Activated CD8-positive, alpha-beta T cell treated with anti-CD3 and anti-CD28 coated beads for 36 hours (primary cell): Measurements from ENCODE around the gene ST6GALNAC1. TPM values are rescaled to one million over a fixed set of nuclear protein-coding genes. Genes with fewer than 3 reads are reported as not detected.

ENCODE experiments used
- ATAC-seq: fragments of 200-7000 bp; cut with Tn5 transposase; one replicate; pipeline ENCODE4 v1.10.0; 2021; ENCODE audit warnings: mild to moderate bottlenecking, moderate library complexity
- CTCF ChIA-PET: fragments of 350-600 bp; sonication (Branson Sonifier 250); formaldehyde crosslinking; loops from one replicate; lab custom pipeline; 2021; ENCODE audit warnings: antibody characterized with exemption; lab: Charles Lee
- POLR2A ChIA-PET: fragments of 350-600 bp; sonication (Branson Sonifier 250); formaldehyde crosslinking; loops from one replicate; lab custom pipeline; 2021; ENCODE audit warnings: antibody characterized with exemption; lab: Charles Lee
- DNase-seq: peaks from one replicate; pipeline ENCODE4 v3.0.0-alpha.2; 2020
- H3K27ac Mint-ChIP-seq: one replicate; pipeline ENCODE4 v1.8.0; 2021; ENCODE audit warnings: mild to moderate bottlenecking, mixed read lengths
- H3K27me3 Mint-ChIP-seq: one replicate; pipeline ENCODE4 v1.8.0; 2021; ENCODE audit warnings: mixed read lengths
- H3K36me3 Mint-ChIP-seq: one replicate; pipeline ENCODE4 v1.8.0; 2021; ENCODE audit warnings: low read depth, mixed read lengths
- H3K4me1 Mint-ChIP-seq: one replicate; pipeline ENCODE4 v1.8.0; 2021; ENCODE audit warnings: low read depth, mixed read lengths
- H3K4me3 Mint-ChIP-seq: one replicate; pipeline ENCODE4 v1.8.0; 2021; ENCODE audit warnings: mild to moderate bottlenecking, moderate library complexity, mixed read lengths
- H3K9me3 Mint-ChIP-seq: one replicate; pipeline ENCODE4 v1.8.0; 2021; ENCODE audit warnings: mixed read lengths
- intact Hi-C: fragments of 100-400 bp; cut with micrococcal nuclease; formaldehyde crosslinking; loops from one replicate; pipeline ENCODE4 v1.10.0; 2022
- total RNA-seq, 2 experiments: library from RNA; stranded (reverse); gene quantifications; one replicate each; pipeline ENCODE4 v1.2.3, GENCODE V29; 2021
- TF ChIP-seq, protein P1 (sequence below): fragments of 200-600 bp; IDR thresholded peaks from one replicate; pipeline ENCODE4 v1.8.0; 2022; ENCODE audit warnings: antibody characterized with exemption, mild to moderate bottlenecking

The ST6GALNAC1 gene
- total RNA-seq, 2 experiments from 2014 or later, result not detected

DNA sequence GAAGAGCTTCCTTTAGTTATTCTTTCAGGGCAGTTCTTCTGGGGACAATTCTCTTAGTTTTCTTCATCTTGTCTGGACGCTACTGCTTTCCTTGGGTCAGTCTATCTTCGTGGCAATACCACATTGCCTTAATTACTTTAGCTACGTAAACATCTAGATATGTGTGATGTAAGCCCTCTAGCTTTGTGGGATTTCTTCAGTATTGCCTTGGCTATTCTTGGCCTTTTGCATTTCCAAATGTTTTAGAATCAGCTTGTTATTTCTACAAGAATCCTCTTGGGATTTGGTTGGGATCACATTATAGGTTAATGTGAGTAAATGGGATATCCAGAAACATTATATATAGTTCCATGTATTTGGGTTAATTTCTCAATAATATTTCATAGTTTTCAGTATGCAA is 48.9 kb downstream of the ST6GALNAC1 start:
- intact Hi-C loops, result no loop called here
- TF ChIP-seq, protein P1, sequence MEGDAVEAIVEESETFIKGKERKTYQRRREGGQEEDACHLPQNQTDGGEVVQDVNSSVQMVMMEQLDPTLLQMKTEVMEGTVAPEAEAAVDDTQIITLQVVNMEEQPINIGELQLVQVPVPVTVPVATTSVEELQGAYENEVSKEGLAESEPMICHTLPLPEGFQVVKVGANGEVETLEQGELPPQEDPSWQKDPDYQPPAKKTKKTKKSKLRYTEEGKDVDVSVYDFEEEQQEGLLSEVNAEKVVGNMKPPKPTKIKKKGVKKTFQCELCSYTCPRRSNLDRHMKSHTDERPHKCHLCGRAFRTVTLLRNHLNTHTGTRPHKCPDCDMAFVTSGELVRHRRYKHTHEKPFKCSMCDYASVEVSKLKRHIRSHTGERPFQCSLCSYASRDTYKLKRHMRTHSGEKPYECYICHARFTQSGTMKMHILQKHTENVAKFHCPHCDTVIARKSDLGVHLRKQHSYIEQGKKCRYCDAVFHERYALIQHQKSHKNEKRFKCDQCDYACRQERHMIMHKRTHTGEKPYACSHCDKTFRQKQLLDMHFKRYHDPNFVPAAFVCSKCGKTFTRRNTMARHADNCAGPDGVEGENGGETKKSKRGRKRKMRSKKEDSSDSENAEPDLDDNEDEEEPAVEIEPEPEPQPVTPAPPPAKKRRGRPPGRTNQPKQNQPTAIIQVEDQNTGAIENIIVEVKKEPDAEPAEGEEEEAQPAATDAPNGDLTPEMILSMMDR, result no peak
- no peaks in the 10 kb centered on the region for H3K4me1 Mint-ChIP-seq

DNA sequence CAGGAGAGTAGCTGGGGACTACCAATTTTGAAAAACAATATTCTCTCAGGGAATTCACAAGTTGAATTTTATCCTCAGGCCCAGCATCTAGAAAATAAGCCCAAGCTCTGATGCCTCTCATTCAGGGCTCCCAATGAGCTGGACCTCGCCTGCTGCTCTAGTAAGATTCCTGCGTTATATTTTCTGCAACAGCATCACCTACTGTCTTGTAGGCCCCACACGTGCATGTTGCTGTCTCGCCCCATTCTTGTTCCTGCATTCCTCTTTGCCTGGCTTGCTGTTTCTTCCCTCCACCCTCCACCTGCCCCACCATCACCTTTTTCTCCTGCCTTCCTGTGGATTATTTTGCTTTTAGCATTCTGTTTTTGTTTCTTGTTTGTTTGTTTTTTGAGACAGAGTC is 49.6 kb downstream of the ST6GALNAC1 start:
- DNase-seq, result no peak
- ATAC-seq, result no peak
- intact Hi-C loops, result no loop called here
- ChIA-PET POLR2A (interaction anchor here (1.7 kb wide), 1 partner anchor 27 kb away, joined by 4 read pairs; no protein-coding TSS in a partner anchor), CTCF (interaction anchor here (1.1 to 2.8 kb wide), 4 partner anchors 30 to 71 kb away, joined by 3 to 16 read pairs (median 6); no protein-coding TSS in a partner anchor)
- Mint-ChIP-seq H3K4me1 (no peaks in the 10 kb centered on the region), H3K27ac (no peak overlapping the region), H3K36me3 (no peaks in the 10 kb centered on the region), H3K27me3 (peaks cover 9% of the 10 kb centered on the region), H3K9me3 (no peaks in the 10 kb centered on the region), H3K4me3 (no peak overlapping the region)
- TF ChIP-seq, protein P1, result no peak

More for the DNA sequence above, 48.9 kb downstream of the ST6GALNAC1 start:
- Mint-ChIP-seq H3K27ac (no peak overlapping the region), H3K36me3 (no peaks in the 10 kb centered on the region), H3K9me3 (no peaks in the 10 kb centered on the region), H3K27me3 (peaks cover 4% of the 10 kb centered on the region), H3K4me3 (no peak overlapping the region)
- CTCF ChIA-PET, result interaction anchor here (1.1 to 2.8 kb wide), 3 partner anchors 30 to 72 kb away, joined by 4 to 16 read pairs (median 8); no protein-coding TSS in a partner anchor
- DNase-seq (no peak), ATAC-seq (no peak)
- POLR2A ChIA-PET, result interaction anchor here (0.5 to 1.7 kb wide), 3 partner anchors 9 to 37 kb away, joined by 3 to 4 read pairs (median 4); no protein-coding TSS in a partner anchor

DNA sequence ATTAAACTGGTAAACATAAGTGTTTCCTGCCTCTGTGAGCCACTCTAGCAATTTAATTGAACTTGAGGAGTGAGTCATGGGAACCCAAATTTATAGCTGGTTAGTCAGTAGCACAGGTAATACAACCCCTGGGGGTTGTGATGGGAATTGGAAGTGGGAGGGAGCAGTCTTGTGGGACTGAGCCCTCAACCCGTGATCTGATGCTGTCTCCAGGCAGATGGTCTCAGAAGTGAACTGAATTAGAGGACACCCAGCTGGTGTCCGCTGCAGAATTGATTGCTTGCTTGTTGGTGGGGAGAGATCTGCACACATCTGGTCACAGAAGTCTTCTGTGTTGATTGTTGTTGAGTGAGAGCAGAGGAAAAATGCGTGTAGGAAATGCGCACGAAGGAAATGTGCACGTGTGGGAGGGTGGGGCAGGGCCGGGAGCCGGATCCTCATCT is 50.2 kb downstream of the ST6GALNAC1 start:
- DNase-seq (no peak), ATAC-seq (no peak)
- Mint-ChIP-seq H3K4me1 (no peaks in the 10 kb centered on the region), H3K9me3 (no peaks in the 10 kb centered on the region), H3K36me3 (no peaks in the 10 kb centered on the region), H3K27ac (no peak overlapping the region), H3K4me3 (no peak overlapping the region), H3K27me3 (peaks cover 13% of the 10 kb centered on the region)
- POLR2A ChIA-PET, result no interaction called here
- TF ChIP-seq, protein P1, result no peak
- CTCF ChIA-PET, result interaction anchor here (1.1 to 2.8 kb wide), 3 partner anchors 31 to 70 kb away, joined by 3 to 16 read pairs (median 8); no protein-coding TSS in a partner anchor
- intact Hi-C loops, result no loop called here

DNA sequence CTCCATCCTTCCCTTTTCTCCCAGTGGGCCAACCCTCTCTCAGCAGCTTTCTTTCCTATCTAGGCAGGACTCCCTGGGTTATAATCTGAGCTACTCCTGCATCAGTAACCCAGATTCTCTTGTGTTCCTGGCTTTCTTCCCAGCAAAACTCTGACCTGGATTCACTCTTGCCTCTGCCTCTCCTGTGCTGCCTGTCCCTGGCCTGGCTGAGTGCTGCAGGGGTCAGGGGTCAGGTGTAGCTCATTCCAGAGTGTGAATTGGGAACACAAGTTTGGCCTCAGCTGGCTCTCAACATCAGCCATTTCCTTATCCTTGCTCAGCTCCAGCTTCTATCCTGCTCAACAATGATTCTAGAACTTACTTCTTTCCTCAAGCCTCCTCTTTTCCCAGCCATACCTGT is 55.4 kb downstream of the ST6GALNAC1 start:
- Mint-ChIP-seq H3K4me3 (no peak overlapping the region), H3K9me3 (no peaks in the 10 kb centered on the region), H3K27ac (no peak overlapping the region), H3K4me1 (peaks cover 10% of the 10 kb centered on the region), H3K36me3 (no peaks in the 10 kb centered on the region), H3K27me3 (peaks cover 45% of the 10 kb centered on the region)
- CTCF ChIA-PET, result interaction anchor here (1.0 kb wide), 1 partner anchor 36 kb away, joined by 4 read pairs; no protein-coding TSS in a partner anchor
- TF ChIP-seq, protein P1, result no peak
- DNase-seq (no peak), ATAC-seq (no peak)
- intact Hi-C loops, result no loop called here
- POLR2A ChIA-PET, result interaction anchor here (1.2 kb wide), 1 partner anchor 22 kb away, joined by 5 read pairs; no protein-coding TSS in a partner anchor
